A549 (cell line): Measurements from ENCODE around the gene ARMH3.

ENCODE experiments used
- ESRRA ChIP-seq: fragments of 150-350 bp; IDR thresholded peaks from 2 replicates; pipeline ENCODE4 v1.6.1; 2014; ENCODE audit warnings: mild to moderate bottlenecking, low read length, borderline replicate concordance
- KDM1A ChIP-seq: fragments of 200-600 bp; sonication (generic); IDR thresholded peaks from 2 replicates; pipeline ENCODE4 v1.6.1; 2016; ENCODE audit warnings: low read depth, mild to moderate bottlenecking
- NR3C1 ChIP-seq: fragments of >200 bp; sonication (Bioruptor Twin); formaldehyde crosslinking; IDR thresholded peaks from 3 replicates; pipeline ENCODE4 v1.6.1; 2017
- RAD21 ChIP-seq, 2 experiments: fragments of >200 bp in 1 of 2; sonication (Bioruptor Twin) in 1 of 2; formaldehyde crosslinking in 1 of 2; IDR thresholded peaks in 1 of 2; conservative IDR thresholded peaks in 1 of 2; 2 replicates in 1 of 2; 3 replicates in 1 of 2; pipeline ENCODE4 v1.6.1; 2012 to 2018; ENCODE audit warnings: inconsistent platforms in 1 of 2
- RFX5 ChIP-seq: fragments of 450-650 bp; IDR thresholded peaks from 2 replicates; pipeline ENCODE4 v1.7.1; 2014; ENCODE audit warnings: antibody characterized with exemption, mild to moderate bottlenecking, moderate library complexity
- SMC3 ChIP-seq: fragments of >200 bp; sonication (Bioruptor Twin); formaldehyde crosslinking; IDR thresholded peaks from 3 replicates; pipeline ENCODE4 v1.6.1; 2018; ENCODE audit warnings: inconsistent platforms
- ZFP36 ChIP-seq: fragments of 450-650 bp; IDR thresholded peaks from 2 replicates; pipeline ENCODE4 v1.6.1; 2014; ENCODE audit warnings: borderline replicate concordance; ENCODE audit not compliant: partially characterized antibody
- ZSCAN20 ChIP-seq: fragments of 250-450 bp; sonication (Bioruptor Pico); IDR thresholded peaks from 2 replicates; pipeline ENCODE4 v1.8.0; 2022; ENCODE audit warnings: mild to moderate bottlenecking, moderate library complexity
- TF ChIP-seq, protein P1 (sequence below): fragments of >200 bp; sonication (Bioruptor Twin); formaldehyde crosslinking; IDR thresholded peaks from 3 replicates; pipeline ENCODE4 v1.5.1; 2016

DNA sequence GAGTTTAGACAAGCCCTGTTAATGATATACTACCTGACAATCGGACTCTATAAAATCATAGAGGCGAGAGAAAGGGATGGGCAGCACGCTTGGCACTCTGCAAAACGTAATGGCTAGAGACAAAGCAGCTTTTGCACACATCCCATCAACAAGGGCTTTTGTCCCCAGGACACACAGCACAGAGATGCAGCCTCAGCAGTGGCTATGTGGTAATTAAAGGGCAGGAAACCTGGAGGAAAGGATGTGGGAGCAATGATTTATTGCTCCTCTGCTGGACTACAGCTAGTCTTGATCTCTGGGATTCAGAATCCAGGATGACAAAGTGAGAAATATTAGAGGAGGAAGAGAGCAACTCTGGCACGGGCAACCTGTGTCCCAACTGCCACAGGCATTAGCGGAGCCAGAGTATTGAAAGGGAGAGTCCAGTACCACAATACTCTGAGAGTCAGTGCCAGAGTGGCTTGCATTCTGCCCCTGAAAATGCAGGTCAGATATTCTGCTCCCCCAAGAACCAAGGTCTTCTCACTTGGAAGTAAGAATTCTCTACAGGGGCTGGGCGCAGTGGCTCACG, 96.5 kb downstream of the ARMH3 start:
- TF ChIP-seq RFX5 (no peak), NR3C1 (no peak), RAD21 (conservative IDR thresholded peaks at IDR 0.05 in 1 of 2, IDR thresholded peaks at IDR 0.05 in 1 of 2) (no peak), ZFP36 (no peak), KDM1A (no peak), ZSCAN20 (CRISPR knock-in tag) (no peak), ESRRA (no peak), SMC3 (no peak)
- TF ChIP-seq, protein P1, sequence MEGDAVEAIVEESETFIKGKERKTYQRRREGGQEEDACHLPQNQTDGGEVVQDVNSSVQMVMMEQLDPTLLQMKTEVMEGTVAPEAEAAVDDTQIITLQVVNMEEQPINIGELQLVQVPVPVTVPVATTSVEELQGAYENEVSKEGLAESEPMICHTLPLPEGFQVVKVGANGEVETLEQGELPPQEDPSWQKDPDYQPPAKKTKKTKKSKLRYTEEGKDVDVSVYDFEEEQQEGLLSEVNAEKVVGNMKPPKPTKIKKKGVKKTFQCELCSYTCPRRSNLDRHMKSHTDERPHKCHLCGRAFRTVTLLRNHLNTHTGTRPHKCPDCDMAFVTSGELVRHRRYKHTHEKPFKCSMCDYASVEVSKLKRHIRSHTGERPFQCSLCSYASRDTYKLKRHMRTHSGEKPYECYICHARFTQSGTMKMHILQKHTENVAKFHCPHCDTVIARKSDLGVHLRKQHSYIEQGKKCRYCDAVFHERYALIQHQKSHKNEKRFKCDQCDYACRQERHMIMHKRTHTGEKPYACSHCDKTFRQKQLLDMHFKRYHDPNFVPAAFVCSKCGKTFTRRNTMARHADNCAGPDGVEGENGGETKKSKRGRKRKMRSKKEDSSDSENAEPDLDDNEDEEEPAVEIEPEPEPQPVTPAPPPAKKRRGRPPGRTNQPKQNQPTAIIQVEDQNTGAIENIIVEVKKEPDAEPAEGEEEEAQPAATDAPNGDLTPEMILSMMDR = no peak
